ENCODE measurements around the gene DDX4.

DNA sequence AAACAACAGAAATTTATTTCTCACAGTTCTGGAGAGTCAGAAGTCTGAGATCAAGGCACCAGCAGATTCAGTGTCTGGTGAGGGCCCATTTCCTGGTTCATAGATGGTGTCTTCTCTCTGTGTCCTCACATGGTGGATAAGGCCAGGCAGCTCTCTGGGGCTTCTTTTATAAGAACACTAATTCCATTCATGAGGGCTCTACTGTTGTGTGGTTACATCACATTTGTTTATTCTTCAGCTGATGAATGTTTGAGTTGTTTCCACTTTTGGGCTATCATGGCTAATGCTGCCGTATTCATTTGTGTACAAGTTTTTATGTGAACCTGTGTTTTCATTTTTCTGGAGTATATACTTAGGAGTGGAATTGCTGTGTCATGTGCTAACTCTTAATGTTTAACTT lies 35.2 kb downstream of the DDX4 start:
- TF ChIP-seq, protein P1, sequence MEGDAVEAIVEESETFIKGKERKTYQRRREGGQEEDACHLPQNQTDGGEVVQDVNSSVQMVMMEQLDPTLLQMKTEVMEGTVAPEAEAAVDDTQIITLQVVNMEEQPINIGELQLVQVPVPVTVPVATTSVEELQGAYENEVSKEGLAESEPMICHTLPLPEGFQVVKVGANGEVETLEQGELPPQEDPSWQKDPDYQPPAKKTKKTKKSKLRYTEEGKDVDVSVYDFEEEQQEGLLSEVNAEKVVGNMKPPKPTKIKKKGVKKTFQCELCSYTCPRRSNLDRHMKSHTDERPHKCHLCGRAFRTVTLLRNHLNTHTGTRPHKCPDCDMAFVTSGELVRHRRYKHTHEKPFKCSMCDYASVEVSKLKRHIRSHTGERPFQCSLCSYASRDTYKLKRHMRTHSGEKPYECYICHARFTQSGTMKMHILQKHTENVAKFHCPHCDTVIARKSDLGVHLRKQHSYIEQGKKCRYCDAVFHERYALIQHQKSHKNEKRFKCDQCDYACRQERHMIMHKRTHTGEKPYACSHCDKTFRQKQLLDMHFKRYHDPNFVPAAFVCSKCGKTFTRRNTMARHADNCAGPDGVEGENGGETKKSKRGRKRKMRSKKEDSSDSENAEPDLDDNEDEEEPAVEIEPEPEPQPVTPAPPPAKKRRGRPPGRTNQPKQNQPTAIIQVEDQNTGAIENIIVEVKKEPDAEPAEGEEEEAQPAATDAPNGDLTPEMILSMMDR (IDR thresholded peaks at IDR 0.05): no peak
- TF ChIP-seq POLR2A (IDR thresholded peaks at IDR 0.05): no peak

Measured in adrenal gland (tissue), 5 donors.